Measurements from ENCODE around the gene PRAC1. TPM values are rescaled to one million over a fixed set of nuclear protein-coding genes. Genes with fewer than 3 reads are reported as not detected.

PRAC1 gene
- total and polyA plus RNA-seq, 2 experiments from 2014 or later, result not detected

- H3K36me3 ChIP-seq, result no peaks in the 10 kb centered on the region
- TF ChIP-seq CTCF (IDR thresholded peaks at IDR 0.05; ENCODE audit: low read depth, low read length), result no peak
- DNase-seq (ENCODE audit: low read depth in 1 of 2, low spot score in 1 of 2), result no peak
- no peaks in the 10 kb centered on the region for H3K9me3 ChIP-seq (ENCODE audit: low read depth)
- no peak overlapping the region for H3K27ac ChIP-seq
- no peaks in the 10 kb centered on the region for H3K4me1 ChIP-seq (ENCODE audit: low read depth)
- no peak overlapping the region for H3K4me3 ChIP-seq
- H3K27me3 ChIP-seq, result peaks cover 100% of the 10 kb centered on the region
Observed at GRCh38 chr17:48735062-48735351, 12.7 kb upstream of the PRAC1 start.

- no peak for TF ChIP-seq CTCF (IDR thresholded peaks at IDR 0.05; ENCODE audit: low read depth, low read length)
- no peak for DNase-seq (ENCODE audit: low read depth in 1 of 2, low spot score in 1 of 2)
- H3K4me3 ChIP-seq, result no peak overlapping the region
Observed at GRCh38 chr17:48734333-48735061, 12.2 kb upstream of the PRAC1 start.

GRCh38 chr17:48733632-48734328 lies 11.5 kb upstream of the PRAC1 start:
- Histone ChIP-seq H3K4me3 (no peak overlapping the region), H3K9me3 (ENCODE audit: low read depth) (no peaks in the 10 kb centered on the region), H3K27me3 (peaks cover 100% of the 10 kb centered on the region), H3K36me3 (no peaks in the 10 kb centered on the region), H3K4me1 (ENCODE audit: low read depth) (peaks cover 4% of the 10 kb centered on the region), H3K27ac (no peak overlapping the region)
- no peak for DNase-seq (ENCODE audit: low read depth in 1 of 2, low spot score in 1 of 2)
- TF ChIP-seq CTCF (IDR thresholded peaks at IDR 0.05; ENCODE audit: low read depth, low read length), result no peak

More at GRCh38 chr17:48734333-48735061, 12.2 kb upstream of the PRAC1 start:
- no peaks in the 10 kb centered on the region for H3K9me3 ChIP-seq (ENCODE audit: low read depth)
- no peaks in the 10 kb centered on the region for H3K36me3 ChIP-seq
- H3K27me3 ChIP-seq, result peaks cover 100% of the 10 kb centered on the region
- no peaks in the 10 kb centered on the region for H3K4me1 ChIP-seq (ENCODE audit: low read depth)
- H3K27ac ChIP-seq, result no peak overlapping the region

- no peaks in the 10 kb centered on the region for H3K36me3 ChIP-seq
- H3K4me1 ChIP-seq (ENCODE audit: low read depth), result peaks cover 6% of the 10 kb centered on the region
- H3K9me3 ChIP-seq (ENCODE audit: low read depth), result no peaks in the 10 kb centered on the region
- no peak for DNase-seq (ENCODE audit: low read depth in 1 of 2, low spot score in 1 of 2)
- no peak for TF ChIP-seq CTCF (IDR thresholded peaks at IDR 0.05; ENCODE audit: low read depth, low read length)
- H3K4me3 ChIP-seq, result no peak overlapping the region
- peaks cover 100% of the 10 kb centered on the region for H3K27me3 ChIP-seq
- no peak overlapping the region for H3K27ac ChIP-seq
Observed at GRCh38 chr17:48732688-48733629, 10.6 kb upstream of the PRAC1 start.

- no peaks in the 10 kb centered on the region for H3K9me3 ChIP-seq (ENCODE audit: low read depth)
- no peak for TF ChIP-seq CTCF (IDR thresholded peaks at IDR 0.05; ENCODE audit: low read depth, low read length)
- DNase-seq (ENCODE audit: low read depth in 1 of 2, low spot score in 1 of 2), result no peak
- peaks cover 100% of the 10 kb centered on the region for H3K27me3 ChIP-seq
- H3K4me1 ChIP-seq (ENCODE audit: low read depth), result peaks cover 6% of the 10 kb centered on the region
- H3K4me3 ChIP-seq, result no peak overlapping the region
- no peak overlapping the region for H3K27ac ChIP-seq
- H3K36me3 ChIP-seq, result no peaks in the 10 kb centered on the region
Observed at GRCh38 chr17:48731355-48731754, 9.0 kb upstream of the PRAC1 start.

Data from cardiac muscle cell (in vitro differentiated cells and primary cell).